Karpas-422 (cell line): Measurements from ENCODE around the gene TBC1D22B. TPM values are rescaled to one million over a fixed set of nuclear protein-coding genes. Genes with fewer than 3 reads are reported as not detected.

ENCODE experiments used
- DNase-seq: peaks from one replicate; pipeline ENCODE4 v3.0.0-alpha.2; 2015
- H2AFZ ChIP-seq: fragments of 200-600 bp; sonication (generic); 2 replicates; pipeline ENCODE4 v1.6.1; 2014; ENCODE audit warnings: antibody characterized with exemption, low read length, mixed read lengths
- H3K27ac ChIP-seq: fragments of 200-600 bp; sonication (generic); 2 replicates; pipeline ENCODE4 v1.5.1; 2014; ENCODE audit warnings: mild to moderate bottlenecking, low read length, moderate library complexity
- H3K27me3 ChIP-seq: fragments of 200-600 bp; sonication (generic); 2 replicates; pipeline ENCODE4 v1.6.1; 2014; ENCODE audit warnings: low read length, mixed read lengths
- H3K36me3 ChIP-seq: fragments of 200-600 bp; sonication (generic); 2 replicates; pipeline ENCODE4 v1.6.1; 2014; ENCODE audit warnings: low read length, mixed read lengths; ENCODE audit not compliant: insufficient read depth
- H3K4me1 ChIP-seq: fragments of 200-600 bp; sonication (generic); 2 replicates; pipeline ENCODE4 v1.6.1; 2014; ENCODE audit warnings: mild to moderate bottlenecking, low read length, mixed read lengths
- H3K4me2 ChIP-seq: fragments of 200-600 bp; sonication (generic); 2 replicates; pipeline ENCODE4 v1.6.1; 2014; ENCODE audit warnings: low read length, low read depth, mild to moderate bottlenecking; ENCODE audit not compliant: poor library complexity, severe bottlenecking
- H3K4me3 ChIP-seq: fragments of 200-600 bp; sonication (generic); 2 replicates; pipeline ENCODE4 v1.5.1; 2014; ENCODE audit warnings: mild to moderate bottlenecking, antibody characterized with exemption, low read length, mixed read lengths
- H3K79me2 ChIP-seq: fragments of 200-600 bp; sonication (generic); 2 replicates; pipeline ENCODE4 v1.6.1; 2014; ENCODE audit warnings: mild to moderate bottlenecking, low read length, mixed read lengths
- H3K9ac ChIP-seq: fragments of 200-600 bp; sonication (generic); 2 replicates; pipeline ENCODE4 v1.6.0; 2014; ENCODE audit warnings: low read length
- H3K9me2 ChIP-seq: fragments of 200-600 bp; sonication (generic), shearing (Covaris generic); replicated peaks from 2 replicates; pipeline ENCODE4 v1.6.0; 2014; ENCODE audit warnings: mild to moderate bottlenecking, low read length, moderate library complexity; ENCODE audit not compliant: insufficient read depth
- H3K9me3 ChIP-seq: fragments of 300-700, 200-600 bp; sonication (generic); 2 replicates; pipeline ENCODE4 v1.6.1; 2014; ENCODE audit warnings: low read length, mixed read lengths
- H4K20me1 ChIP-seq: fragments of 200-600 bp; sonication (generic); 2 replicates; pipeline ENCODE4 v1.6.1; 2014; ENCODE audit warnings: mild to moderate bottlenecking, antibody characterized with exemption, low read length, low read depth; ENCODE audit not compliant: insufficient read depth
- total RNA-seq: library from RNA; depleted of rRNA; stranded (reverse); fragments of >200 nt; shearing (Covaris generic); gene quantifications from 2 replicates; pipeline ENCODE4 v1.2.3, GENCODE V29; 2014; ENCODE audit warnings: low replicate concordance

TBC1D22B gene
- total RNA-seq, 1 experiment from 2014 or later, result 9.2 TPM

GRCh38 chr6:37257320-37257633 lies 295 bp upstream of the TBC1D22B start:
- Histone ChIP-seq H3K4me3 (peak overlapping the region; percentile 87; the same call in 1 of the 2 replicates), H3K4me2 (peak overlapping the region; percentile 82), H3K27me3 (no peaks in the 10 kb centered on the region), H3K27ac (no peak overlapping the region), H3K36me3 (no peaks in the 10 kb centered on the region), H3K79me2 (peaks cover 30% of the 10 kb centered on the region), H2AFZ (peak overlapping the region; percentile 41; the same call in 1 of the 2 replicates), H3K4me1 (peaks cover 24% of the 10 kb centered on the region), H3K9me2 (no peaks in the 10 kb centered on the region), H3K9ac (no peak overlapping the region), H3K9me3 (no peaks in the 10 kb centered on the region), H4K20me1 (no peaks in the 10 kb centered on the region)
- no peak for DNase-seq

GRCh38 chr6:37258405-37259105 lies 983 bp downstream of the TBC1D22B start:
- Histone ChIP-seq H3K4me1 (peaks cover 24% of the 10 kb centered on the region), H3K27me3 (no peaks in the 10 kb centered on the region), H3K4me3 (peak overlapping the region; percentile 87), H3K9me3 (no peaks in the 10 kb centered on the region), H3K4me2 (peak overlapping the region; percentile 82), H3K36me3 (no peaks in the 10 kb centered on the region), H2AFZ (no peak overlapping the region; the same call in 1 of the 2 replicates), H3K27ac (no peak overlapping the region), H3K79me2 (peaks cover 40% of the 10 kb centered on the region), H4K20me1 (no peaks in the 10 kb centered on the region), H3K9me2 (no peaks in the 10 kb centered on the region), H3K9ac (peak overlapping the region; percentile 82)
- no peak for DNase-seq

GRCh38 chr6:37259191-37259590 lies 1.6 kb downstream of the TBC1D22B start:
- Histone ChIP-seq H4K20me1 (no peaks in the 10 kb centered on the region), H3K27ac (no peak overlapping the region), H3K9me2 (no peaks in the 10 kb centered on the region), H3K4me3 (peak overlapping the region; percentile 19; the same call in 1 of the 2 replicates), H3K27me3 (no peaks in the 10 kb centered on the region), H3K4me1 (peaks cover 24% of the 10 kb centered on the region), H3K79me2 (peaks cover 45% of the 10 kb centered on the region), H3K4me2 (peak overlapping the region; percentile 82), H3K36me3 (no peaks in the 10 kb centered on the region), H3K9me3 (no peaks in the 10 kb centered on the region), H2AFZ (no peak overlapping the region), H3K9ac (peak overlapping the region; percentile 82)
- DNase-seq, result no peak

- peak overlapping the region; percentile 82 for H3K4me2 ChIP-seq
Measured at GRCh38 chr6:37260040-37260439, 2.5 kb downstream of the TBC1D22B start.

GRCh38 chr6:37260444-37260843 lies 2.9 kb downstream of the TBC1D22B start:
- no peak for DNase-seq
- H3K79me2 ChIP-seq, result peaks cover 50% of the 10 kb centered on the region
- H2AFZ ChIP-seq, result no peak overlapping the region
- no peak overlapping the region for H3K4me3 ChIP-seq
- H3K27me3 ChIP-seq, result no peaks in the 10 kb centered on the region
- H3K9me2 ChIP-seq, result no peaks in the 10 kb centered on the region
- no peak overlapping the region for H3K4me2 ChIP-seq
- H4K20me1 ChIP-seq, result no peaks in the 10 kb centered on the region
- no peaks in the 10 kb centered on the region for H3K36me3 ChIP-seq
- no peak overlapping the region for H3K9ac ChIP-seq
- H3K9me3 ChIP-seq, result no peaks in the 10 kb centered on the region
- H3K4me1 ChIP-seq, result peaks cover 33% of the 10 kb centered on the region
- no peak overlapping the region for H3K27ac ChIP-seq

More at GRCh38 chr6:37260040-37260439, 2.5 kb downstream of the TBC1D22B start:
- H3K9ac ChIP-seq, result 0 out of 2 replicates have a peak overlapping the region, but pooled peaks have one; percentile 82
- no peak overlapping the region for H2AFZ ChIP-seq
- H3K9me3 ChIP-seq, result no peaks in the 10 kb centered on the region
- no peaks in the 10 kb centered on the region for H3K36me3 ChIP-seq
- no peaks in the 10 kb centered on the region for H3K27me3 ChIP-seq
- H3K79me2 ChIP-seq, result peaks cover 50% of the 10 kb centered on the region
- H4K20me1 ChIP-seq, result no peaks in the 10 kb centered on the region
- no peaks in the 10 kb centered on the region for H3K9me2 ChIP-seq
- no peak for DNase-seq
- peak overlapping the region; percentile 19; the same call in 1 of the 2 replicates for H3K4me3 ChIP-seq
- H3K27ac ChIP-seq, result no peak overlapping the region
- peaks cover 31% of the 10 kb centered on the region for H3K4me1 ChIP-seq

GRCh38 chr6:37261198-37261597 lies 3.6 kb downstream of the TBC1D22B start:
- H3K79me2 ChIP-seq, result peaks cover 54% of the 10 kb centered on the region
- no peaks in the 10 kb centered on the region for H3K36me3 ChIP-seq
- peaks cover 33% of the 10 kb centered on the region for H3K4me1 ChIP-seq
- no peaks in the 10 kb centered on the region for H3K9me3 ChIP-seq
- H4K20me1 ChIP-seq, result no peaks in the 10 kb centered on the region
- no peak for DNase-seq
- no peaks in the 10 kb centered on the region for H3K9me2 ChIP-seq
- no peak overlapping the region for H3K27ac ChIP-seq
- H3K4me2 ChIP-seq, result no peak overlapping the region
- no peak overlapping the region for H3K9ac ChIP-seq
- no peak overlapping the region for H3K4me3 ChIP-seq
- H2AFZ ChIP-seq, result no peak overlapping the region
- H3K27me3 ChIP-seq, result no peaks in the 10 kb centered on the region

- Histone ChIP-seq H3K27me3 (no peaks in the 10 kb centered on the region), H3K9ac (no peak overlapping the region), H3K4me3 (no peak overlapping the region), H3K9me3 (no peaks in the 10 kb centered on the region), H3K4me2 (no peak overlapping the region), H2AFZ (no peak overlapping the region), H3K36me3 (no peaks in the 10 kb centered on the region), H3K79me2 (peaks cover 57% of the 10 kb centered on the region), H3K4me1 (peaks cover 30% of the 10 kb centered on the region), H4K20me1 (no peaks in the 10 kb centered on the region), H3K9me2 (no peaks in the 10 kb centered on the region), H3K27ac (no peak overlapping the region)
- DNase-seq, result no peak
Measured at GRCh38 chr6:37262446-37263026, 5.0 kb downstream of the TBC1D22B start.

GRCh38 chr6:37265001-37265400 lies 7.4 kb downstream of the TBC1D22B start:
- Histone ChIP-seq H3K4me3 (no peak overlapping the region), H3K27me3 (no peaks in the 10 kb centered on the region), H3K9me2 (no peaks in the 10 kb centered on the region), H3K9me3 (no peaks in the 10 kb centered on the region), H3K4me2 (no peak overlapping the region), H3K4me1 (peaks cover 11% of the 10 kb centered on the region), H2AFZ (no peak overlapping the region), H3K27ac (no peak overlapping the region), H4K20me1 (no peaks in the 10 kb centered on the region), H3K36me3 (no peaks in the 10 kb centered on the region), H3K79me2 (peaks cover 47% of the 10 kb centered on the region), H3K9ac (no peak overlapping the region)
- DNase-seq, result no peak
